ENCODE measurements around the gene C11orf24. TPM values are rescaled to one million over a fixed set of nuclear protein-coding genes. Genes with fewer than 3 reads are reported as not detected.
"Not testable (repeated sequence)": the region's sequence is repeated elsewhere in the genome, so short reads cannot be mapped to it uniquely, and the experiment has no call there.

The C11orf24 gene
- polyA plus RNA-seq, 3 donors, result 9.5 to 21.8 (median 12.6) TPM

DNA sequence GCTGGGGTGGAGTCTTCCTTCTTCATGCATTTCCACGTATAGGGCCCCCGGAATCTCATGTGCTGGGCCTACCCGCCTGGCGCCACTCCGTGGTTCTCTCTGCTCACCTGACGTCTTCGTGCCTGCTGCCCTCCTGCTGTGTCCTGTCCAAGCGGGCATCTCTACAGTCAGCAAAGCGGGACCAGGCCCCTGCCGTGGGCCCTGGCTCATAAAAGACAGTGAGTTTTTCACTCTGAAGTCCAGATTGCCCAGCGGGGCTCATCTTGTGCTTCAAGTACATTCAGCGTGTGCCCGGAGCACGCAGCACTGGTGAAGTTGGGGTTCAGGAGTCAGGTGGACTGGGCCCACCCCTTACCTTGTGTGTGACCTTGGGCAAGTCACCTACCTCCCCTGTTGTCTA is 17.4 kb downstream of the C11orf24 start:
- 96% methylated on average over 10 of the region's 14 CpGs for WGBS (ENCODE audit: insufficient coverage)
- no peak for TF ChIP-seq CTCF (IDR thresholded peaks at IDR 0.05)
- peak overlapping the region in 1 of 7 donors; percentile 52 for H3K27ac Mint-ChIP-seq
- H3K36me3 ChIP-seq (replicated peaks in 1 of 2; ENCODE audit: control insufficient read depth in 1 of 2, insufficient read depth in 2 of 2, low read length in 2 of 2), result no peaks in the 10 kb centered on the region
- H2AFZ ChIP-seq (ENCODE audit: insufficient read depth, low read depth, low read length, poor library complexity, severe bottlenecking), result no peak overlapping the region
- no peak overlapping the region for H3K4me3 Mint-ChIP-seq
- no peak overlapping the region for H3K4me3 ChIP-seq (replicated peaks in 1 of 3; ENCODE audit: low read depth in 2 of 3, low read length in 3 of 3)
- DNase-seq, result no peak
- no peak overlapping the region for H3K4me2 ChIP-seq (replicated peaks; ENCODE audit: extremely low read depth, low read length, poor library complexity, severe bottlenecking)
- no peaks in the 10 kb centered on the region for H3K36me3 Mint-ChIP-seq
- H3K9me3 Mint-ChIP-seq, result peaks cover 7 to 16% (median 13%) of the 10 kb centered on the region in 7 donors
- peaks cover under 1 to 1% of the 10 kb centered on the region in 2 donors for H3K9me3 ChIP-seq (replicated peaks in 1 of 2; ENCODE audit: control insufficient read depth in 1 of 2, insufficient read depth in 1 of 2, low read length in 2 of 2)
- no peaks in the 10 kb centered on the region for H3K79me2 ChIP-seq (ENCODE audit: insufficient read depth, low read length)
- H4K20me1 ChIP-seq (ENCODE audit: insufficient read depth, low read length), result no peaks in the 10 kb centered on the region
- intact Hi-C loops (cut with micrococcal nuclease), result loop anchor here in 1 of 2 donors (10.0 kb wide), 2 partner anchors 140 to 190 kb away; no protein-coding TSS in a partner anchor
- no peak overlapping the region for H3K9ac ChIP-seq (ENCODE audit: insufficient read depth, low read length, poor library complexity, severe bottlenecking)
- no peaks in the 10 kb centered on the region for H3K27me3 ChIP-seq (ENCODE audit: control insufficient read depth in 2 of 2, insufficient read depth in 2 of 2, low read length in 2 of 2)
- H3K4me1 ChIP-seq (ENCODE audit: control insufficient read depth in 1 of 2, insufficient read depth in 2 of 2, low read length in 2 of 2), result peaks cover 4 to 7% of the 10 kb centered on the region in 2 donors
- peaks cover 7% of the 10 kb centered on the region for H3K4me1 Mint-ChIP-seq
- H3K27ac ChIP-seq (ENCODE audit: low read depth in 1 of 2, low read length in 2 of 2), result no peak overlapping the region
- peaks cover 1 to 12% (median 3%) of the 10 kb centered on the region in 3 donors for H3K27me3 Mint-ChIP-seq (ENCODE audit: low read depth in 3 of 3)

DNA sequence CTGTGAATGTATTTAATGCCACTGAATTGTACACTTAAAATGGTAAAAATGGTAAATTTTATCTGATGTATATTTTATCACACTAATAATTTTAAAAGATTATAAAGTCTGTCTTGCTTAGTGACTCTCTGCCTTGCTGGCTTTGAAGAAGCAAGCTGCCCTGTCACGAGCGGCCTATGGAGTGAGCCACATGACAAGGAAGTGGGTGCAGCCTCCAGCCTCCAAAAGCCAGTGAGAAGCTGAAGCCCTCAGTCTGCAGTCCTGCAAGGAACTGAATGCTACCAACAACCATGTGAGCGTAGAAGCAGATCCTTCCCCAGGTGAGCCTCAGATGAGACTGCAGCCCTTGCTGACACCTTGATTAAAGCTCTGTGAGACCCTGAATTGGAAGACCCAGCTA is 20.0 kb downstream of the C11orf24 start:
- H3K4me3 Mint-ChIP-seq, result no peak overlapping the region
- no peak for DNase-seq
- Histone ChIP-seq H3K4me1 (ENCODE audit: control insufficient read depth in 1 of 2, insufficient read depth in 2 of 2, low read length in 2 of 2) (no peaks in the 10 kb centered on the region), H3K4me2 (replicated peaks; ENCODE audit: extremely low read depth, low read length, poor library complexity, severe bottlenecking) (no peak overlapping the region), H3K9me3 (replicated peaks in 1 of 2; ENCODE audit: control insufficient read depth in 1 of 2, insufficient read depth in 1 of 2, low read length in 2 of 2) (peaks cover 5 to 6% of the 10 kb centered on the region in 2 donors), H3K79me2 (ENCODE audit: insufficient read depth, low read length) (no peaks in the 10 kb centered on the region), H3K27ac (ENCODE audit: low read depth in 1 of 2, low read length in 2 of 2) (no peak overlapping the region), H4K20me1 (ENCODE audit: insufficient read depth, low read length) (no peaks in the 10 kb centered on the region), H3K27me3 (ENCODE audit: control insufficient read depth in 2 of 2, insufficient read depth in 2 of 2, low read length in 2 of 2) (no peaks in the 10 kb centered on the region), H3K36me3 (replicated peaks in 1 of 2; ENCODE audit: control insufficient read depth in 1 of 2, insufficient read depth in 2 of 2, low read length in 2 of 2) (no peaks in the 10 kb centered on the region), H2AFZ (ENCODE audit: insufficient read depth, low read depth, low read length, poor library complexity, severe bottlenecking) (no peak overlapping the region), H3K4me3 (replicated peaks in 1 of 3; ENCODE audit: low read depth in 2 of 3, low read length in 3 of 3) (no peak overlapping the region), H3K9ac (ENCODE audit: insufficient read depth, low read length, poor library complexity, severe bottlenecking) (no peak overlapping the region)
- H3K36me3 Mint-ChIP-seq, result no peaks in the 10 kb centered on the region
- H3K27me3 Mint-ChIP-seq (ENCODE audit: low read depth in 3 of 3), result peaks cover 1 to 8% (median 2%) of the 10 kb centered on the region in 3 donors
- no peaks in the 10 kb centered on the region for H3K4me1 Mint-ChIP-seq
- peaks cover 8 to 28% (median 20%) of the 10 kb centered on the region in 7 donors for H3K9me3 Mint-ChIP-seq
- no peak overlapping the region for H3K27ac Mint-ChIP-seq
- WGBS (ENCODE audit: insufficient coverage), result 64% methylated on average over 3 of the region's 3 CpGs
- intact Hi-C loops (cut with micrococcal nuclease), result loop anchor here in 1 of 2 donors (10.0 kb wide), 2 partner anchors 143 to 193 kb away; no protein-coding TSS in a partner anchor
- TF ChIP-seq CTCF (IDR thresholded peaks at IDR 0.05), result no peak

DNA sequence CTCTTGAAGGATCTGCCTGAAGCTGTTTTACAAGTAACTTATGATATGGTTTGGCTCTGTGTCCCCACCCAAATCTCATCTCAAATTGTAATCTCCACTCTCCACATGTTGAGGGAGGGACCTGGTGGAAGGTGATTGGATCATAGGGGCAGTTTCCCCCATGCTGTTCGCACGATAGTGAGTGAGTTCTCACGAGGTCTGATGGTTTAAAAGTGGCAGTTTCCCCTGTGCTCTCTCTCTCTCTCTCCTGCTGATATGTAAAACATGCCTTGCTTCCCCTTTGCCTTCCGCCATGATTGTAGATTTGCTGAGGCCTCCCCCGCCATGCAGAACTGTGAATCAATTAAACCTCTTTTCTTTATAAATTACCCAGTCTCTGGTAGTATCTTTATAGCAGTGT is 26.9 kb downstream of the C11orf24 start:
- H3K9me3 ChIP-seq (replicated peaks in 1 of 2; ENCODE audit: control insufficient read depth in 1 of 2, insufficient read depth in 1 of 2, low read length in 2 of 2); H3K36me3 ChIP-seq (replicated peaks in 1 of 2; ENCODE audit: control insufficient read depth in 1 of 2, insufficient read depth in 2 of 2, low read length in 2 of 2); H4K20me1 ChIP-seq (ENCODE audit: insufficient read depth, low read length); H3K79me2 ChIP-seq (ENCODE audit: insufficient read depth, low read length); intact Hi-C loops (cut with micrococcal nuclease); H3K4me1 Mint-ChIP-seq; H3K27ac ChIP-seq (ENCODE audit: low read depth in 1 of 2, low read length in 2 of 2); H3K36me3 Mint-ChIP-seq; H3K4me2 ChIP-seq (replicated peaks; ENCODE audit: extremely low read depth, low read length, poor library complexity, severe bottlenecking); H3K4me3 Mint-ChIP-seq; DNase-seq; H3K27me3 ChIP-seq (ENCODE audit: control insufficient read depth in 2 of 2, insufficient read depth in 2 of 2, low read length in 2 of 2); H3K9ac ChIP-seq (ENCODE audit: insufficient read depth, low read length, poor library complexity, severe bottlenecking); H3K4me1 ChIP-seq (ENCODE audit: control insufficient read depth in 1 of 2, insufficient read depth in 2 of 2, low read length in 2 of 2); H3K4me3 ChIP-seq (replicated peaks in 1 of 3; ENCODE audit: low read depth in 2 of 3, low read length in 3 of 3); H2AFZ ChIP-seq (ENCODE audit: insufficient read depth, low read depth, low read length, poor library complexity, severe bottlenecking): not testable (repeated sequence)
- Mint-ChIP-seq H3K27ac (peak overlapping the region in 1 of 7 donors; percentile 40), H3K9me3 (peaks cover 6 to 30% (median 15%) of the 10 kb centered on the region in 7 donors), H3K27me3 (ENCODE audit: low read depth in 3 of 3) (peaks cover 0 to 12% (median 4%) of the 10 kb centered on the region in 3 donors)
- no CpG with 5 or more reads among the region's 5 CpGs for WGBS (ENCODE audit: insufficient coverage)

All from CD14-positive monocyte (primary cell).